ENCODE measurements around the gene LRRC7. TPM values are rescaled to one million over a fixed set of nuclear protein-coding genes. Genes with fewer than 3 reads are reported as not detected.

LRRC7 gene
- total RNA-seq, 3 donors from 2014 or later = not detected

GRCh38 chr1:69992594-69992993 lies 424.9 kb downstream of the LRRC7 start:
- TF ChIP-seq POLR2A (IDR thresholded peaks at IDR 0.05) (no peak), POLR2AphosphoS5 (IDR thresholded peaks at IDR 0.05) (no peak)
- TF ChIP-seq, protein P1, sequence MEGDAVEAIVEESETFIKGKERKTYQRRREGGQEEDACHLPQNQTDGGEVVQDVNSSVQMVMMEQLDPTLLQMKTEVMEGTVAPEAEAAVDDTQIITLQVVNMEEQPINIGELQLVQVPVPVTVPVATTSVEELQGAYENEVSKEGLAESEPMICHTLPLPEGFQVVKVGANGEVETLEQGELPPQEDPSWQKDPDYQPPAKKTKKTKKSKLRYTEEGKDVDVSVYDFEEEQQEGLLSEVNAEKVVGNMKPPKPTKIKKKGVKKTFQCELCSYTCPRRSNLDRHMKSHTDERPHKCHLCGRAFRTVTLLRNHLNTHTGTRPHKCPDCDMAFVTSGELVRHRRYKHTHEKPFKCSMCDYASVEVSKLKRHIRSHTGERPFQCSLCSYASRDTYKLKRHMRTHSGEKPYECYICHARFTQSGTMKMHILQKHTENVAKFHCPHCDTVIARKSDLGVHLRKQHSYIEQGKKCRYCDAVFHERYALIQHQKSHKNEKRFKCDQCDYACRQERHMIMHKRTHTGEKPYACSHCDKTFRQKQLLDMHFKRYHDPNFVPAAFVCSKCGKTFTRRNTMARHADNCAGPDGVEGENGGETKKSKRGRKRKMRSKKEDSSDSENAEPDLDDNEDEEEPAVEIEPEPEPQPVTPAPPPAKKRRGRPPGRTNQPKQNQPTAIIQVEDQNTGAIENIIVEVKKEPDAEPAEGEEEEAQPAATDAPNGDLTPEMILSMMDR (IDR thresholded peaks at IDR 0.05) = no peak
- DNase-seq (ENCODE audit: low spot score in 2 of 2) = no peak
- H3K4me3 ChIP-seq = no peak overlapping the region
- no peaks in the 10 kb centered on the region for H3K9me3 ChIP-seq
- no peaks in the 10 kb centered on the region for H3K27me3 ChIP-seq
- H3K4me1 ChIP-seq = no peaks in the 10 kb centered on the region
- H3K36me3 ChIP-seq = no peaks in the 10 kb centered on the region
- no peak overlapping the region for H3K27ac ChIP-seq
- intact Hi-C loops (cut with DNase I; ENCODE audit: low total_unique reads) = no loop called here

GRCh38 chr1:69993810-69994209 lies 426.1 kb downstream of the LRRC7 start:
- no peaks in the 10 kb centered on the region for H3K4me1 ChIP-seq
- no peak overlapping the region for H3K27ac ChIP-seq
- no peaks in the 10 kb centered on the region for H3K36me3 ChIP-seq
- H3K9me3 ChIP-seq = no peaks in the 10 kb centered on the region
- no peaks in the 10 kb centered on the region for H3K27me3 ChIP-seq
- H3K4me3 ChIP-seq = no peak overlapping the region
- no peak for DNase-seq (ENCODE audit: low spot score in 2 of 2)
- TF ChIP-seq, protein P1 (IDR thresholded peaks at IDR 0.05) = no peak
- TF ChIP-seq POLR2AphosphoS5 (IDR thresholded peaks at IDR 0.05) (no peak), POLR2A (IDR thresholded peaks at IDR 0.05) (no peak)
- intact Hi-C loops (cut with DNase I; ENCODE audit: low total_unique reads) = no loop called here

- H3K36me3 ChIP-seq = no peaks in the 10 kb centered on the region
- H3K27ac ChIP-seq = no peak overlapping the region
- intact Hi-C loops (cut with DNase I; ENCODE audit: low total_unique reads) = no loop called here
- no peaks in the 10 kb centered on the region for H3K27me3 ChIP-seq
- no peak overlapping the region for H3K4me3 ChIP-seq
- H3K9me3 ChIP-seq = no peaks in the 10 kb centered on the region
- TF ChIP-seq, protein P1 (IDR thresholded peaks at IDR 0.05) = no peak
- TF ChIP-seq POLR2AphosphoS5 (IDR thresholded peaks at IDR 0.05) = no peak
- TF ChIP-seq POLR2A (IDR thresholded peaks at IDR 0.05) = no peak
- no peaks in the 10 kb centered on the region for H3K4me1 ChIP-seq
- no peak for DNase-seq (ENCODE audit: low spot score in 2 of 2)
Measured at GRCh38 chr1:69994241-69994640, 426.5 kb downstream of the LRRC7 start.

DNA sequence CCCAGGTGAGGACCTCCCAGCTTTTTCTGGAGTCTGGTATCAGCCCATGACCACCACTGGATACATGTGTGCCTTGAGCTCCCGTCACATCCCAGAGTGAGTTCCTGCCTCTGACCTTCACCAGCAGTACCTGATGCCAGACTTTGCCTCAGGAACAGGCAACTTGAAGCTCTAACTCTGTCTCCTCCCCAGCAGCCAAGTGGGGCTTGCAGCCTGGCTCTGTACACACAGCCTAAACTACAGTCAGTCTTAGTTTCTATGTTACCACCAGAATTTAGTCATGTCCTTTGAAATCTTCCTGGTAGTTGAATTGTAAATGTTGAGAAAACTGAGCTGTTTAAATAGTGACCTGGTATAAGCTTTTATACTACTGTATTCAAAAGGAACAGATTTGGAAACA lies 431.1 kb downstream of the LRRC7 start:
- Histone ChIP-seq H3K27me3 (no peaks in the 10 kb centered on the region), H3K36me3 (no peaks in the 10 kb centered on the region), H3K4me1 (no peaks in the 10 kb centered on the region), H3K4me3 (no peak overlapping the region), H3K27ac (no peak overlapping the region), H3K9me3 (no peaks in the 10 kb centered on the region)
- intact Hi-C loops (cut with DNase I; ENCODE audit: low total_unique reads) = no loop called here
- no peak for DNase-seq (ENCODE audit: low spot score in 2 of 2)
- TF ChIP-seq, protein P1 (IDR thresholded peaks at IDR 0.05) = no peak
- TF ChIP-seq POLR2A (IDR thresholded peaks at IDR 0.05) (no peak), POLR2AphosphoS5 (IDR thresholded peaks at IDR 0.05) (no peak)

- Histone ChIP-seq H3K27ac (no peak overlapping the region), H3K36me3 (no peaks in the 10 kb centered on the region), H3K4me1 (no peaks in the 10 kb centered on the region), H3K4me3 (no peak overlapping the region), H3K9me3 (no peaks in the 10 kb centered on the region), H3K27me3 (no peaks in the 10 kb centered on the region)
- TF ChIP-seq, protein P1 (IDR thresholded peaks at IDR 0.05) = no peak
- TF ChIP-seq POLR2A (IDR thresholded peaks at IDR 0.05) = no peak
- no peak for TF ChIP-seq POLR2AphosphoS5 (IDR thresholded peaks at IDR 0.05)
- DNase-seq (ENCODE audit: low spot score in 2 of 2) = no peak
- intact Hi-C loops (cut with DNase I; ENCODE audit: low total_unique reads) = no loop called here
Measured at GRCh38 chr1:70003211-70003908, 435.6 kb downstream of the LRRC7 start.

Measured in breast epithelium (tissue), 4 donors.